Natural killer cell (primary cell): ENCODE measurements around the gene PGC. TPM values are rescaled to one million over a fixed set of nuclear protein-coding genes. Genes with fewer than 3 reads are reported as not detected.

Experiments used
- ATAC-seq, 3 donors: fragments of 150-1000 bp in 2 of 3; fragments of 200-7000 bp in 1 of 3; cut with Tn5 transposase; 1 replicate in 1 of 3; 2 replicates in 2 of 3; pipeline ENCODE4 v1.10.0; 2021; ENCODE audit warnings: mild to moderate bottlenecking in 2 of 3, moderate library complexity in 2 of 3
- DNase-seq, 2 donors: peaks; one replicate each; pipeline versions ENCODE4 v3.0.0 to v3.0.0-alpha.2; 2013 to 2021; ENCODE audit warnings: mixed read lengths in 1 of 2
- H3K27ac ChIP-seq: one replicate; pipeline ENCODE4 v1.5.1; 2013; ENCODE audit warnings: mild to moderate bottlenecking, low read length
- H3K27me3 ChIP-seq: one replicate; pipeline ENCODE4 v1.6.1; 2013; ENCODE audit warnings: low read length; ENCODE audit not compliant: control insufficient read depth, insufficient read depth
- H3K36me3 ChIP-seq: one replicate; pipeline ENCODE4 v1.6.1; 2013; ENCODE audit warnings: low read length; ENCODE audit not compliant: control insufficient read depth, insufficient read depth
- H3K4me1 ChIP-seq: one replicate; pipeline ENCODE4 v1.6.1; 2013; ENCODE audit warnings: low read length; ENCODE audit not compliant: control insufficient read depth, insufficient read depth
- H3K4me3 ChIP-seq: one replicate; pipeline ENCODE4 v1.5.1; 2013; ENCODE audit warnings: low read length
- H3K9me3 ChIP-seq: one replicate; pipeline ENCODE4 v1.6.1; 2013; ENCODE audit warnings: low read length; ENCODE audit not compliant: control insufficient read depth, insufficient read depth
- H3K27ac Mint-ChIP-seq, 2 donors: one replicate each; pipeline ENCODE4 v1.8.0; 2022; ENCODE audit warnings: mild to moderate bottlenecking in 2 of 2, mixed read lengths in 2 of 2, moderate library complexity in 1 of 2
- H3K27me3 Mint-ChIP-seq, 2 donors: one replicate each; pipeline ENCODE4 v1.8.0; 2022; ENCODE audit warnings: low read depth in 2 of 2, mixed read lengths in 2 of 2
- H3K36me3 Mint-ChIP-seq: one replicate; pipeline ENCODE4 v1.8.0; 2022; ENCODE audit warnings: mixed read lengths
- H3K4me1 Mint-ChIP-seq, 2 donors: one replicate each; pipeline ENCODE4 v1.8.0; 2022; ENCODE audit warnings: mixed read lengths in 2 of 2
- H3K4me3 Mint-ChIP-seq: one replicate; pipeline ENCODE4 v1.8.0; 2022; ENCODE audit warnings: mild to moderate bottlenecking, moderate library complexity, mixed read lengths
- H3K9me3 Mint-ChIP-seq, 2 donors: one replicate each; pipeline ENCODE4 v1.8.0; 2022; ENCODE audit warnings: mixed read lengths in 2 of 2
- CTCF ChIP-seq: fragments of 200-600 bp; IDR thresholded peaks from one replicate; pipeline ENCODE4 v1.8.0; 2022; ENCODE audit warnings: antibody characterized with exemption
- WGBS: methylation state at CpG from one replicate; pipeline ENCODE4 v1.1.7; 2013; ENCODE audit warnings: missing lambda C conversion rate; ENCODE audit not compliant: insufficient coverage; 5-methylcytosine and 5-hydroxymethylcytosine counted together
- intact Hi-C: fragments of 100-400 bp; cut with micrococcal nuclease; formaldehyde crosslinking; loops from one replicate; pipeline ENCODE4 v1.14.2; 2022
- total RNA-seq, 4 donors: library from RNA; stranded (reverse); fragments of 120-200 nt in 1 of 4; gene quantifications; one replicate each; pipeline versions ENCODE4 v1.2.3 to v1.2.4, GENCODE V29; 2013 to 2022

Gene PGC
- total RNA-seq, 3 donors from 2014 or later (not counting 1 experiment from before 2014, with no cell fraction given): not detected

GRCh38 chr6:41743406-41744235 lies 3.6 kb downstream of the PGC start:
- H3K27ac Mint-ChIP-seq: no peak overlapping the region
- Histone ChIP-seq H3K27ac (no peak overlapping the region), H3K36me3 (no peaks in the 10 kb centered on the region), H3K4me3 (no peak overlapping the region), H3K27me3 (no peaks in the 10 kb centered on the region), H3K9me3 (no peaks in the 10 kb centered on the region), H3K4me1 (no peaks in the 10 kb centered on the region)
- 86% methylated on average over 6 of the region's 6 CpGs for WGBS
- H3K27me3 Mint-ChIP-seq: peaks cover 0 to 6% of the 10 kb centered on the region in 2 donors
- H3K4me3 Mint-ChIP-seq: no peak overlapping the region
- peak in 1 of 3 donors; percentile 24 for ATAC-seq
- no peaks in the 10 kb centered on the region for H3K4me1 Mint-ChIP-seq
- DNase-seq: no peak
- H3K9me3 Mint-ChIP-seq: no peaks in the 10 kb centered on the region
- intact Hi-C loops: no loop called here
- no peaks in the 10 kb centered on the region for H3K36me3 Mint-ChIP-seq
- no peak for TF ChIP-seq CTCF

GRCh38 chr6:41741625-41742490 lies 5.3 kb downstream of the PGC start:
- no peaks in the 10 kb centered on the region for H3K9me3 ChIP-seq
- TF ChIP-seq CTCF: no peak
- no peaks in the 10 kb centered on the region for H3K4me1 ChIP-seq
- intact Hi-C loops: no loop called here
- Mint-ChIP-seq H3K27ac (no peak overlapping the region), H3K36me3 (no peaks in the 10 kb centered on the region), H3K4me1 (no peaks in the 10 kb centered on the region), H3K27me3 (peaks cover 0 to 6% of the 10 kb centered on the region in 2 donors), H3K9me3 (no peaks in the 10 kb centered on the region), H3K4me3 (no peak overlapping the region)
- no peaks in the 10 kb centered on the region for H3K36me3 ChIP-seq
- H3K27ac ChIP-seq: no peak overlapping the region
- WGBS: 93% methylated on average over 20 of the region's 20 CpGs
- ATAC-seq (no peak), DNase-seq (no peak)
- no peak overlapping the region for H3K4me3 ChIP-seq
- H3K27me3 ChIP-seq: no peaks in the 10 kb centered on the region

DNA sequence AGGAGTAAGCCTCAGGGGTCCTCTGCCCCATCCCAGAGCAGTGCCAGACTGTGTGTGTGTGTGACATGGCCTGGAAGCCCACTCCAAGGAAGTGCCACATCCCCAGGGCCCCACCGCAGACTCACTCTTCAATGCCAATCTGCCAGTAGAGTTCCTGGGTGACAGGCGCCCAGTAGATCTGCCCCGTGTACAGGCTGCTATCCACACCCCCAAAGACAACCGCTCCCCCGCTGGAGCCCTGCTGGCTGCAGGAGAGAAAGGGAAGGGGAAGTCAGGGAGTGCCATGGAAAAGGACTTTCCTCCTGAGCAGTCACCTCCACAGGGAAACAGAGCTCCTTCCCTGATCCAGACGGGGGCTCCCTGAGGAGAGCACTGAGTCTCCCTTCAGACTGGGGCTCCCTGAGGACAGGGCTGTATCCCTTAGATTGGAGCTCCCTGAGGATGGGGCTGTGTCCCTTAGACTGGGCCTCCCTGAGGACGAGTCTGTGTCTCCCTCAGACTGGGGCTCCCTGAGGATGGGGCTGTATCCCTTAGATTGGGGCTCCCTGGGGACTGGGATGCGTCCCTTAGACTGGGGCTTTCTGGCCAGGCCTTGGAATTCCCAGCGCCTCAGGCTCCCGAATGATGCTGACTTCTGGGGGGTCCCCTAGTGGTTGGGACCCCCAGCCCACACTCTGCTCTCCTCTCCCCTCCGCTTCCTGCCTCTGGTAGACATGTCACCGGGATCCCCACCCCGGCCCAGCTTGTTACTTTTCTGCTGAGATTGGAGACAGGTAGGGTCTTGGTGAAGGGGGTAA lies 6.6 kb downstream of the PGC start:
- Histone ChIP-seq H3K36me3 (no peaks in the 10 kb centered on the region), H3K27ac (no peak overlapping the region), H3K9me3 (no peaks in the 10 kb centered on the region), H3K4me1 (peaks cover 5% of the 10 kb centered on the region), H3K4me3 (no peak overlapping the region), H3K27me3 (no peaks in the 10 kb centered on the region)
- Mint-ChIP-seq H3K36me3 (no peaks in the 10 kb centered on the region), H3K27me3 (peaks cover 0 to 6% of the 10 kb centered on the region in 2 donors), H3K27ac (no peak overlapping the region), H3K9me3 (no peaks in the 10 kb centered on the region), H3K4me3 (no peak overlapping the region), H3K4me1 (peaks cover 4% of the 10 kb centered on the region in 2 donors)
- DNase-seq (no peak), ATAC-seq (no peak)
- WGBS: 88% methylated on average over 12 of the region's 13 CpGs
- intact Hi-C loops: no loop called here
- no peak for TF ChIP-seq CTCF
